GM10248 (cell line): Measurements from ENCODE around the gene KCNAB3.

Experiments
- CTCF ChIA-PET: fragments of 300-600 bp; sonication (Branson Sonifier 250); formaldehyde crosslinking; extraction: SDS; loops from one replicate; lab custom pipeline; 2021; ENCODE audit warnings: antibody characterized with exemption; lab: Yijun Ruan, JAX
- POLR2A ChIA-PET: fragments of 350-650 bp; sonication (Branson Sonifier 250); formaldehyde crosslinking; extraction: SDS; loops from one replicate; lab custom pipeline; 2020; ENCODE audit warnings: antibody characterized with exemption; lab: Yijun Ruan, JAX
- DNase-seq: peaks from one replicate; pipeline ENCODE4 v3.0.0; 2012; ENCODE audit errors: extremely low spot score
- TF ChIP-seq, protein P1 (sequence below): IDR thresholded peaks from 2 replicates; pipeline ENCODE4 v1.5.1; 2012; ENCODE audit warnings: mild to moderate bottlenecking, low read depth; ENCODE audit errors: extremely low read depth, missing control alignments, control extremely low read depth

The KCNAB3 gene

DNA sequence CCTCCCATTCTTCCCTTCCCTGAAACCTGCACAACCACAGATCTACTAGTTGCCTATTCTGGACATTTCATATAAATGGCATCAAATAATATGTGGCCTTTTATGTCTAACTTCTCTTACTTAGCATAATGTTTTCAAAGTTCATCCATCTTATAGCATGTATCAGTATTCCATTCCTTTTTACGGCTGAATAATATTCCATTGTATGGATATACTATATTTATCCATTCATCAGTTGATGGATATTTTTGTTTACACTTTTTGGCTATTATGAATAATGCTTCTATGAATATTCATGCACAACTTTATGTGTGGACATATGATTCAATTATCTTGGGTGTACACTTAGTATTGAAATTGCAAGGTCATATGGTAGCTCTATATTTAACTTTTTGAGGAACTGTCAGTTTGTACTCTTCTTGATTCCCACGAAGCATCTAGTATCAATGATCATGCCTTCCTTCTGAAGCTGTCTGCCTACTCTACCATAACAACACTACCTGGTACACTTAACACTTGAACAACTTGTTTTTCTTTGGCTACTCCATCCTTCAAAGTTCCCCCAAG lies 53.8 kb downstream of the KCNAB3 start:
- POLR2A ChIA-PET, result no interaction called here
- TF ChIP-seq, protein P1, sequence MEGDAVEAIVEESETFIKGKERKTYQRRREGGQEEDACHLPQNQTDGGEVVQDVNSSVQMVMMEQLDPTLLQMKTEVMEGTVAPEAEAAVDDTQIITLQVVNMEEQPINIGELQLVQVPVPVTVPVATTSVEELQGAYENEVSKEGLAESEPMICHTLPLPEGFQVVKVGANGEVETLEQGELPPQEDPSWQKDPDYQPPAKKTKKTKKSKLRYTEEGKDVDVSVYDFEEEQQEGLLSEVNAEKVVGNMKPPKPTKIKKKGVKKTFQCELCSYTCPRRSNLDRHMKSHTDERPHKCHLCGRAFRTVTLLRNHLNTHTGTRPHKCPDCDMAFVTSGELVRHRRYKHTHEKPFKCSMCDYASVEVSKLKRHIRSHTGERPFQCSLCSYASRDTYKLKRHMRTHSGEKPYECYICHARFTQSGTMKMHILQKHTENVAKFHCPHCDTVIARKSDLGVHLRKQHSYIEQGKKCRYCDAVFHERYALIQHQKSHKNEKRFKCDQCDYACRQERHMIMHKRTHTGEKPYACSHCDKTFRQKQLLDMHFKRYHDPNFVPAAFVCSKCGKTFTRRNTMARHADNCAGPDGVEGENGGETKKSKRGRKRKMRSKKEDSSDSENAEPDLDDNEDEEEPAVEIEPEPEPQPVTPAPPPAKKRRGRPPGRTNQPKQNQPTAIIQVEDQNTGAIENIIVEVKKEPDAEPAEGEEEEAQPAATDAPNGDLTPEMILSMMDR, result no peak
- DNase-seq, result no peak
- CTCF ChIA-PET, result interaction anchor here (1.0 to 2.1 kb wide), 6 partner anchors 8 to 165 kb away, joined by 3 to 7 read pairs (median 4); partner anchors contain the start of gene NAA38

DNA sequence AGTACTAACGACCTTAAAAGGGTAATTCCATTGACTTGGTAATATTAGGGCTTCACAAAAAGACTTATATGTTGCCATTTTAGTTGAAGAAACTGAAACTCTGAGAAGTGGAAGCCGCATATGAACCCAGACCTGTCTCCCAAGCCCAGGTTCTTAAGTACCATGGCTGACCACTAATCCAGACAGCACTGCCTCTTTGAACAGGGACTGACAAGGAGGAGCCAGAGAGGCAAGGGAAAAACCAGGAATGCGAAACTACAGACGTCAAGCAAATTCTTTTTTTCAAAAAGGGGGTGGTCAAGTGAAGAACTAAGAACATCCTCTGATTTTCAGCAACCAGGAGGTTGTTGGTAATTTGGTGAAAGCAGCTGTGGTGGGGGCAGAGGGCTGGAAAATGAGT lies 56.6 kb downstream of the KCNAB3 start:
- ChIA-PET POLR2A (no interaction called here), CTCF (interaction anchor here (1.0 to 1.7 kb wide), 2 partner anchors 9 to 12 kb away, joined by 4 to 9 read pairs; no protein-coding TSS in a partner anchor)
- TF ChIP-seq, protein P1, result no peak
- DNase-seq, result no peak
